H9 (cell line): ENCODE results near the gene EXOC8. TPM values are rescaled to one million over a fixed set of nuclear protein-coding genes. Genes with fewer than 3 reads are reported as not detected.

Source experiments
- DNase-seq: peaks from one replicate; pipeline ENCODE4 v3.0.0-alpha.2; 2017
- H2AFZ ChIP-seq: one replicate; pipeline ENCODE4 v1.6.1; 2013; ENCODE audit warnings: mild to moderate bottlenecking, low read length, control low read depth, moderate library complexity
- H2AK5ac ChIP-seq: 2 replicates; pipeline ENCODE4 v1.6.1; 2013; ENCODE audit warnings: low read length, control low read depth, mixed read lengths; ENCODE audit not compliant: insufficient read length
- H2BK120ac ChIP-seq: one replicate; pipeline ENCODE4 v1.6.1; 2013; ENCODE audit warnings: low read depth, mild to moderate bottlenecking, low read length, control low read depth, inconsistent platforms; ENCODE audit not compliant: poor library complexity, severe bottlenecking
- H2BK12ac ChIP-seq: 2 replicates; pipeline ENCODE4 v1.6.1; 2013; ENCODE audit warnings: low read length, control low read depth, mixed read lengths, low read depth; ENCODE audit not compliant: insufficient read length
- H2BK15ac ChIP-seq: 2 replicates; pipeline ENCODE4 v1.6.1; 2013; ENCODE audit warnings: low read depth, low read length, control low read depth
- H2BK20ac ChIP-seq: one replicate; pipeline ENCODE4 v1.6.1; 2013; ENCODE audit warnings: low read depth, mild to moderate bottlenecking, low read length, control low read depth, inconsistent platforms; ENCODE audit not compliant: poor library complexity, severe bottlenecking
- H2BK5ac ChIP-seq: 2 replicates; pipeline ENCODE4 v1.6.1; 2013; ENCODE audit warnings: low read length, control low read depth, mixed read lengths; ENCODE audit not compliant: insufficient read length
- H3K14ac ChIP-seq: 2 replicates; pipeline ENCODE4 v1.6.1; 2013; ENCODE audit warnings: low read length, control low read depth; ENCODE audit not compliant: insufficient read depth
- H3K18ac ChIP-seq: 2 replicates; pipeline ENCODE4 v1.6.1; 2013; ENCODE audit warnings: low read depth, mild to moderate bottlenecking, mixed read lengths, low read length, control low read depth; ENCODE audit not compliant: insufficient read length
- H3K23ac ChIP-seq: 2 replicates; pipeline ENCODE4 v1.6.1; 2013; ENCODE audit warnings: low read length, control low read depth, mixed read lengths, low read depth; ENCODE audit not compliant: insufficient read length
- H3K23me2 ChIP-seq: 2 replicates; pipeline ENCODE4 v1.6.1; 2013; ENCODE audit warnings: low read depth, mild to moderate bottlenecking, mixed read lengths, low read length, control low read depth; ENCODE audit not compliant: insufficient read length, poor library complexity, severe bottlenecking
- H3K27ac ChIP-seq: 2 replicates; pipeline ENCODE4 v1.5.1; 2013; ENCODE audit warnings: low read length, control low read depth, mixed read lengths, low read depth; ENCODE audit not compliant: insufficient read length
- H3K27me3 ChIP-seq: 2 replicates; pipeline ENCODE4 v1.6.1; 2013; ENCODE audit warnings: low read length, control low read depth, inconsistent platforms; ENCODE audit not compliant: insufficient read depth
- H3K4ac ChIP-seq: 2 replicates; pipeline ENCODE4 v1.6.1; 2013; ENCODE audit warnings: low read depth, mild to moderate bottlenecking, control low read depth, inconsistent platforms, low read length, moderate library complexity
- H3K4me1 ChIP-seq: 2 replicates; pipeline ENCODE4 v1.6.1; 2013; ENCODE audit warnings: low read length, control low read depth, inconsistent platforms; ENCODE audit not compliant: insufficient read depth
- H3K4me2 ChIP-seq: 2 replicates; pipeline ENCODE4 v1.6.1; 2013; ENCODE audit warnings: low read length, control low read depth, mixed read lengths; ENCODE audit not compliant: insufficient read length, insufficient read depth
- H3K56ac ChIP-seq: 2 replicates; pipeline ENCODE4 v1.6.1; 2013; ENCODE audit warnings: low read depth, mild to moderate bottlenecking, mixed read lengths, low read length, control low read depth; ENCODE audit not compliant: insufficient read length
- H3K79me1 ChIP-seq: 2 replicates; pipeline ENCODE4 v1.6.1; 2013; ENCODE audit warnings: low read depth, mild to moderate bottlenecking, moderate library complexity, low read length, control low read depth, inconsistent platforms; ENCODE audit not compliant: insufficient read depth, poor library complexity, severe bottlenecking
- H3K79me2 ChIP-seq: 2 replicates; pipeline ENCODE4 v1.6.1; 2013; ENCODE audit warnings: low read length, control low read depth, inconsistent platforms; ENCODE audit not compliant: insufficient read depth
- H3K9ac ChIP-seq: 2 replicates; pipeline ENCODE4 v1.6.1; 2013; ENCODE audit warnings: low read length, control low read depth, mixed read lengths; ENCODE audit not compliant: insufficient read length; ENCODE audit errors: extremely low read depth
- H3K9me3 ChIP-seq: one replicate; pipeline ENCODE4 v1.6.1; 2013; ENCODE audit warnings: low read depth, low read length, inconsistent platforms; ENCODE audit not compliant: control insufficient read depth
- H3T11ph ChIP-seq: one replicate; pipeline ENCODE4 v1.6.1; 2013; ENCODE audit warnings: mild to moderate bottlenecking, low read length, control low read depth, inconsistent platforms
- H4K20me1 ChIP-seq: one replicate; pipeline ENCODE4 v1.6.1; 2013; ENCODE audit not compliant: control insufficient read depth, insufficient read length, insufficient read depth
- H4K5ac ChIP-seq: 2 replicates; pipeline ENCODE4 v1.6.1; 2013; ENCODE audit warnings: low read depth, mild to moderate bottlenecking, mixed read lengths, low read length, control low read depth; ENCODE audit not compliant: insufficient read length
- H4K8ac ChIP-seq: replicated peaks from 2 replicates; pipeline ENCODE4 v1.6.1; 2013; ENCODE audit warnings: low read length, control low read depth, mixed read lengths, low read depth; ENCODE audit not compliant: insufficient read length
- H4K91ac ChIP-seq: 2 replicates; pipeline ENCODE4 v1.6.1; 2013; ENCODE audit warnings: low read depth, mild to moderate bottlenecking, moderate library complexity, mixed read lengths, low read length, control low read depth; ENCODE audit not compliant: insufficient read length
- H3K27ac Mint-ChIP-seq, 3 experiments: 2 replicates in 2 of 3; 3 replicates in 1 of 3; pipeline ENCODE4 v1.8.0; 2020 to 2021; ENCODE audit warnings: mixed read lengths in 3 of 3, mild to moderate bottlenecking in 1 of 3, moderate library complexity in 1 of 3
- H3K27me3 Mint-ChIP-seq: 2 replicates; pipeline ENCODE4 v1.8.0; 2021; ENCODE audit warnings: low read depth, mild to moderate bottlenecking, moderate library complexity, mixed read lengths
- H3K36me3 Mint-ChIP-seq, 3 experiments: 2 replicates in 2 of 3; 3 replicates in 1 of 3; pipeline ENCODE4 v1.8.0; 2020 to 2021; ENCODE audit warnings: low read depth in 3 of 3, mixed read lengths in 3 of 3; ENCODE audit not compliant: insufficient read depth in 1 of 3
- H3K4me1 Mint-ChIP-seq, 2 experiments: 2 replicates each; pipeline ENCODE4 v1.8.0; 2020; ENCODE audit warnings: mixed read lengths in 2 of 2
- H3K4me3 Mint-ChIP-seq, 2 experiments: 2 replicates in 1 of 2; 3 replicates in 1 of 2; pipeline ENCODE4 v1.8.0; 2020 to 2021; ENCODE audit warnings: mild to moderate bottlenecking in 2 of 2, mixed read lengths in 2 of 2, moderate library complexity in 1 of 2
- H3K9me3 Mint-ChIP-seq, 2 experiments: 2 replicates in 1 of 2; 3 replicates in 1 of 2; pipeline ENCODE4 v1.8.0; 2020; ENCODE audit warnings: mild to moderate bottlenecking in 2 of 2, mixed read lengths in 2 of 2, moderate library complexity in 1 of 2
- CTCF ChIP-seq: fragments of 200-600 bp; sonication (generic); conservative IDR thresholded peaks from 3 replicates; pipeline ENCODE4 v1.8.0; 2021; ENCODE audit warnings: antibody characterized with exemption, mild to moderate bottlenecking
- WGBS: extraction: QIAGEN DNeasy Blood & Tissue Kit; methylation state at CpG from one replicate; pipeline ENCODE4 v1.1.7; 2013; ENCODE audit warnings: missing lambda C conversion rate, low lambda C conversion rate, mixed read lengths; ENCODE audit not compliant: insufficient read length; ENCODE audit errors: extremely low coverage; 5-methylcytosine and 5-hydroxymethylcytosine counted together
- total RNA-seq: library from RNA; stranded (reverse); gene quantifications from 2 replicates; pipeline ENCODE4 v1.2.1, GENCODE V29; 2021

EXOC8 gene
- total RNA-seq, 1 experiment from 2014 or later: 10.8 TPM

GRCh38 chr1:231381729-231382128 lies 44.1 kb upstream of the EXOC8 start:
- H3K36me3 Mint-ChIP-seq: no peaks in the 10 kb centered on the region
- no peak overlapping the region for H3K27ac Mint-ChIP-seq

More at GRCh38 chr1:231381729-231382128, 44.1 kb upstream of the EXOC8 start:
- Histone ChIP-seq H2BK12ac (no peak overlapping the region), H3K18ac (no peak overlapping the region), H3K4ac (no peak overlapping the region), H3K79me1 (no peaks in the 10 kb centered on the region), H2BK120ac (no peak overlapping the region), H3K4me1 (no peaks in the 10 kb centered on the region), H4K20me1 (no peaks in the 10 kb centered on the region), H3K9me3 (no peaks in the 10 kb centered on the region), H2AFZ (no peak overlapping the region), H3T11ph (no peak overlapping the region), H3K9ac (no peak overlapping the region), H2BK20ac (no peak overlapping the region), H2BK15ac (no peak overlapping the region), H3K4me2 (no peak overlapping the region), H3K27me3 (no peaks in the 10 kb centered on the region), H3K56ac (no peak overlapping the region), H2BK5ac (no peak overlapping the region), H4K91ac (no peak overlapping the region), H3K79me2 (no peaks in the 10 kb centered on the region), H3K23me2 (no peaks in the 10 kb centered on the region), H3K27ac (no peak overlapping the region), H3K14ac (no peak overlapping the region), H4K8ac (no peak overlapping the region), H4K5ac (no peak overlapping the region), H3K23ac (no peak overlapping the region), H2AK5ac (no peak overlapping the region)
- DNase-seq: no peak
- no CpG with 5 or more reads among the region's 2 CpGs for WGBS
- no peak overlapping the region for H3K4me3 Mint-ChIP-seq
- no peaks in the 10 kb centered on the region for H3K9me3 Mint-ChIP-seq
- no peaks in the 10 kb centered on the region for H3K27me3 Mint-ChIP-seq
- peaks cover 11 to 16% of the 10 kb centered on the region in 2 experiments for H3K4me1 Mint-ChIP-seq
- TF ChIP-seq CTCF: no peak
